Stimulated activated CD4-positive, alpha-beta T cell treated with anti-CD3 and anti-CD28 coated beads, Interleukin-1b, Interleukin-23, amount 100 ng/mL, for 24 hours (primary cell): ENCODE results near the gene S100Z.
"Not testable (repeated sequence)": the region's sequence is repeated elsewhere in the genome, so short reads cannot be mapped to it uniquely, and the experiment has no call there.

Experiments
- DNase-seq, 4 experiments: peaks; one replicate each; pipeline ENCODE4 v3.0.0-alpha.2; 2020; ENCODE audit warnings: low read depth in 4 of 4, low spot score in 1 of 4

The S100Z gene

GRCh38 chr5:76849419-76850291 is at the start of gene S100Z:
Gene S100Z (plus strand): TSS chr5:76850014. CDS start chr5:76875360, 25,346 bp downstream.
- DNase-seq: peak in 2 of 4 experiments; percentile 14 to 18

- DNase-seq: no peak
Measured at GRCh38 chr5:76800579-76800978, 49.2 kb upstream of the S100Z start.

DNA sequence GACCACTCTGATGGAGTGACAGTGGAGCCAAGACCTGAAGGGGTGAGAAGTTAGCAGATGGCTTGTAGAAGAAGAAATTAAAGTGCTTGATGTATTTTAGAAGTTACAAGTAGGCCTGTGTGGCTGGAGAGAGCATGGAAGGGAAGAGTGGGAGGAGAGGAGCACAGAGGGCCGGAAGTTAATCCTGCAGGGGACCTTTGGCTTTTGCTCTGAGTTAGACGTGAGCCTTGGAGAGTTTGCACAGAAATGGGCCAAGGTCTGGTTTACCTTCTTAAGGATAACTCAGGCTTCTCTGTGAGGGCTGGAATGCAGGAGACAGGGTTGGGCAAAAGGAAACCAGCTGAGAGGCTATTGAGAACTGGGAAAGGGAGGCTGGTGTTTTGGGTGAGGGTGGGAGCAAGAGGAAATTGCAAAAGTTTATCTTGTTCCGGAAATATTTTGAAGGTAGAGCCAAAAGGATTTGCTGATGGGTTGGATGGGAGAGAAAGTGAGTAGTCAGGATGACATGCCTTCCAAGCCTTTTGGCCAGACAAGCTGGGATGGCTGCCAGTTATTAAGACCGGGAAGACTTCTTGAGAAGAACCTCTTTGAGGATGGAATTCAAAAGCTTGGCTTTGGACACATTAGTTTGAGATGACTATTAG is 48.5 kb upstream of the S100Z start:
- no peak for DNase-seq

GRCh38 chr5:76801803-76802195 is 48.0 kb upstream of the S100Z start:
- DNase-seq: no peak

- DNase-seq: no peak
Measured at GRCh38 chr5:76804266-76804665, 45.5 kb upstream of the S100Z start.

DNA sequence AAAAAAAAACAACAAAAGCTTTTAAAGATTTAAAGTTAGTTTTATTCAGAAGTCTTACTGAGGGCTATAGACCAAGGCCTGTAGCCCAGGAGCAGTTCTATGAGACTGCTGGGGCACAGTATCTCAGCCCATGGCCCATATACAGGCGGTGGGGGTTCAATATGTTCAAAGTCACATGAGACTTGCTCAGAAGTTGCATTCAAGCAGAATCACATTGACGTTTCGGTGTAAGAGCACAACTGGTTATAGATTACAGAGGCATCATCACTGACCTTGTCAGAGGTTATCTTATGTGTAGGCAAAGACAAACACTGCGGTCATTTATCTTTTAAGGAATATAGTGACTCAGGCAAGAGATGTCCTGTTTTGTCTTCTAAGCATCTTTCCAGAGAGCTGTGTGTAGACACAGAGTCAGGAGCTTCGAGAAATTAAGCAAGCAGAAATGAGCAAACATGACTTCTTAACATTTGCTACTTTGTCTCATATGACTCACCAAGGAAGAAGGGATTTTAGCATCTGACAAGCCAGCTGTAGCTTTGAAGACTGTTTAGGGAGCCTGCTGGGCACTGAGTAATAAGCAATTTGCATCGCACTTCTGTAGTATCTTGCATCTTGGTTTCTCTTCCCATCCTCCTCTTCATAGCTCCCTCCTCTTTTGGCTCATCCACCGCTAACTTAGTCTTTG is 43.9 kb upstream of the S100Z start:
- no peak for DNase-seq

- no peak for DNase-seq
Measured at GRCh38 chr5:76807296-76807695, 42.5 kb upstream of the S100Z start.

DNA sequence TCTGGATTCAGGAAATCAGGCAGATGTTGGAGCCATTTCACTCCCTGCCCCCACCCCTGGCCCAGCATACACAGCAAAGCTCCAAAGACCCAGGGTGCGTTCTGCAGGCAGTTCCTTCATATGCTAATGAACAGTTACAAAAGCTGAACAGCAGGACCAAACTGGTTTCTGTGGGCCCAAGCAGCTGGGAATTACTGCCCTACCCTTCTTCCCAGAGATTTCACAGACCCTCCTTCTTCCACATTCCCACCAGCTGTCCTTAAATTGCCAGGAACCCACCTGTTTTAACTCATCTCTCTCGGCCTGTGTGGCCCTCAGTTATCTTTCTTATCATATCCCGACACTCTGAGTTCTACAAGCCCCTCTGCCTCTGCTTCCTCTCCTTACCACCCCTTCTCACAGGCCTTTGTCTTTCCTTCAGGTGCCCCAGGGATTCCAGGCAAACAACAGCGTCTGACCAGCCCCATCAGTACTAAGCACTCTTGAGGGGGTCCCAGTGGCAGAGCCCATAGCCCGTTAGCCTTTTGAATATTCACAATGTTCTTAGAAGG is 41.6 kb upstream of the S100Z start:
- DNase-seq: no peak

DNA sequence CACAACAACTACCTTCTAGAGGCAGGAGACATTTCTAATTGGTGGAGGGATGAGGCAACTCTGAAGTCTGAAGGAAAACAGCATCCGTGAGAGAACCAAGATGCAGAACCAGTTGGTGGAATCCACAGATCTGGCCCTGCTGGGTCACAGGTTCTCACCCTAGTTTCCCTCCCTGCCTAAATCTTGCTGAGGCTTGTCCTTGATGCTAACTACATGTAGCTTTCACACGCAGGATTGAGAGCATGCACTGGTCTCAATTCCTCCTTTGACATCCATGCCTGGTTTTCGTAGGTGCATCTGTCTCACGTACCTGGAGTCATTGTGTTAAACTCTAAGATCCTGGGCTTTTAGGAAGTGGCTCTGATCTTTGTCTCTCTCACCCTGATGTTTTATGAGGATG is 40.7 kb upstream of the S100Z start:
- no peak for DNase-seq

DNA sequence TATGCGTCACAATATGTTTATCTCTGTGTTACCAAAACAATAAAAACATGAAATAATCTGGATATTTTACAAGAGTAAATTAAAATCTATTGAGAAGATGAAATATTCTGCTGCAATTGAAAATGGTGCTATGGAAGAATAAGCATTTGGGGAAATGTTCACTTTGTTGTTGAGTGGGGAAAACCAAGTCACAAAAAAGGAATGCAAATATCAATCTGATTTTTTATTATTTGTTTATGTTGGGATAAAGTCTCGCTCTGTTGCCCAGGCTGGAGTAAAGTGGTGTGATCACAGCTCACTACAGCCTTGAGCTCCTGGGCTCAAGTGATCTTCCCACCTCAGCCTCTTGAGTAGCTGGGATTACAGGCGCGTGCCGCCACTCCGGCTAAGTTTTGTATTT is 39.6 kb upstream of the S100Z start:
- no peak for DNase-seq

DNA sequence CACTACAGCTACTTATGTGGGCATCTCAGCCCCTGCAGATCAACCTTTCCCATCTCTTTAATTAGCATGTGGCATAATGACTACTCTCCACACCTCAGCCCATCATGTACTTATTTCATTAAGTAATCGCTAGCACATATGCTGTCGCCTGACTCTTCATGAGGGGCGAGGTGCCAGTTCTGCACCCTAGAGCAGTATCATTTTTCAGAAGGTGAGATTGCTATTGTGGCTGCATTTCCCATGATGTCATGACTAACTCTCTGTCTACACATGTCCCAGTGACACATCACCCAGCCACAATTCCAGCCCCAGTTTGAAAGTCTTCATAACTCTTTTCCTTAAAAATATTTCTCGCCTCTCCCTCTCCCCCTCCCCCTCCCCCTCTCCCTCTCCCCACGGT is 38.6 kb upstream of the S100Z start:
- no peak for DNase-seq

- not testable (repeated sequence) for DNase-seq
Measured at GRCh38 chr5:76812209-76812608, 37.6 kb upstream of the S100Z start.

DNA sequence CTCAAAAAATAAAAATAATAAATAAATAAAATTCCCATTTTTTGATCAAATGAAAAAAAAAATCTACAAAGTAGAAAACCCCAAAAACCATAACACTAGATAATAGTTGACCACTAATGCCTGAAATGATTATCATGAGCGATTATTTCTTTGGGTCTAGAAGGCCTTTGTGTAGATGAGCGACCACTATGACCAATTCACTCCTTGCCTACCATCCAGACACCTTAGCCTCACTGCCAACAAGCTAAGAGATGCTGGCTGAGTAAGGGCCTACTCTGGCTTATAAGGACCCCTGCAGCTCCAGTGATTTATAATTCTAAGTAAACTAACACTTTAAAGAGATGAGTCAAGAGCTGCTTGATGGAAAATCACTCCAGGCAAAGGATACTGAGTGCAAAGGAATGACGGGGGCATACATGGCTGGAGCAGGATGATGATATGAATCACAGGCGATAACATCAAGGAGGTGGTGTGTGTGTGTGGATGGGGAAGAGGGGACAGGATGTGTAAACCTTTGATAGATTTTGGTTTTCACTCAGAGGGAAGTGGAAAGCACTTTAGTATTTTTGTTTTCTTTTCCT is 35.7 kb upstream of the S100Z start:
- DNase-seq: no peak

- no peak for DNase-seq
Measured at GRCh38 chr5:76816110-76816831, 33.5 kb upstream of the S100Z start.

- peak in 2 of 4 experiments; percentile 20 to 36 for DNase-seq
Measured at GRCh38 chr5:76818844-76819831, 30.7 kb upstream of the S100Z start, which contains the start of gene F2RL1. Gene F2RL1 (plus strand): TSS chr5:76819030. CDS start chr5:76819183, 153 bp downstream.

- no peak for DNase-seq
Measured at GRCh38 chr5:76819851-76820525, 29.8 kb upstream of the S100Z start.

DNA sequence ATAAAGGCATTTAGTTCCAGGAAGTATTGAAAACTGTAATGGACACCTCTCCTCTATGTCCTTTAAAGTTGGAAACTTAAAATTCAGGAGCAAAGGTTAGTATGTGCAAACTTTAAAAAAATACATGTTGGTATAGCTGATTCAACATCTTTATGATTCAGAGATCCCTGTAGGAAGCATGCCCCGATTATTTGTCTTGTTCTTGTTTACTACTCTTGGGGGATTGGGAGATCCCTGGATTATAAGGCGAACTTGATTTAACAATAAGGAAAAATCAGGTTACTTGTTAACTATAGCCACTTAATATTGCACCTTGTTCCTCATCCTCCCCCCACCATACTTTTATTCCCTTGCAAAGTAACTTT is 29.3 kb upstream of the S100Z start:
- DNase-seq: no peak

- DNase-seq: no peak
Measured at GRCh38 chr5:76821136-76821535, 28.7 kb upstream of the S100Z start.
